Sciatic nerve (tissue), 2 donors: Measurements from ENCODE around the gene TAP1. TPM values are rescaled to one million over a fixed set of nuclear protein-coding genes. Genes with fewer than 3 reads are reported as not detected.
A peak's percentile ranks its signal among the peaks of the same experiment; 100 is the strongest.
"Not testable (repeated sequence)": the region's sequence is repeated elsewhere in the genome, so short reads cannot be mapped to it uniquely, and the experiment has no call there.

Experiments
- ATAC-seq: fragments of 200-7000 bp; cut with Tn5 transposase; one replicate; pipeline ENCODE4 v1.9.1; 2020; ENCODE audit warnings: mild to moderate bottlenecking, moderate library complexity
- DNase-seq: peaks from one replicate; pipeline ENCODE4 v3.0.0-alpha.2; 2020; ENCODE audit warnings: low spot score
- intact Hi-C: fragments of 100-400 bp; cut with DNase I; formaldehyde crosslinking; loops from one replicate; pipeline ENCODE4 v1.14.2; 2022
- total RNA-seq: library from RNA; stranded (reverse); fragmentation: NEBNext Ultra II Directional; extraction: Animal tissue kit (Norgen Biotek cat#: 25700); gene quantifications from one replicate; pipeline ENCODE4 v1.2.1, GENCODE V29; 2021
- donor health status: DM: no; HTN: no; CAD: no.
- donor health status: DM: no; HTN: no; CAD: no.

Gene TAP1
- total RNA-seq, 1 donor from 2014 or later = 32.8 TPM

DNA sequence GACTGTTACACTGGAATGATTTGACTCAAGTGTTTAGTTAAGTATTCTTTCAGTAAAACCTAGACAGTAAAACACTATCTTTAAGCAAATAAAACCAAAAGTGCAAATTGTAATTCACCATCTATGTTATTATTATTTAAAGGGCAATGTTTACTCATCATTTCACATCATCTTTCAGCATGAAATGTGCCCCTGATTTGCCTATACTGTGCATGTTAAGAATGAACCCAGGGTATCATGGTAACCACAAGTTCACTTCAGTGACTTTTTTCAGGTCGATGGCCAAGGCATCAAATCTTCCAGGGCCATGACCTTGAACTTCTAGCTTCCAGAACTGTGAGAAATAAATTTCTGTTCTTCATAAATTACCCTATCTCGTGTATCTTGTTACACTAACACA, 34.6 kb downstream of the TAP1 start:
- ATAC-seq (no peak), DNase-seq (no peak)
- intact Hi-C loops = no loop called here

- no peak for ATAC-seq
- intact Hi-C loops = no loop called here
- no peak for DNase-seq
Observed at GRCh38 chr6:32816746-32817204, 36.7 kb downstream of the TAP1 start, which contains the start of gene HLA-DOB. HLA-DOB (minus strand) TSS chr6:32817002; CDS start chr6:32816951, 51 bp downstream.

- ATAC-seq (no peak), DNase-seq (no peak)
- intact Hi-C loops = no loop called here
Observed at GRCh38 chr6:32815996-32816395, 37.5 kb downstream of the TAP1 start.

- intact Hi-C loops = no loop called here
- DNase-seq (no peak), ATAC-seq (peak; percentile 87)
Observed at GRCh38 chr6:32815115-32815514, 38.4 kb downstream of the TAP1 start.

DNA sequence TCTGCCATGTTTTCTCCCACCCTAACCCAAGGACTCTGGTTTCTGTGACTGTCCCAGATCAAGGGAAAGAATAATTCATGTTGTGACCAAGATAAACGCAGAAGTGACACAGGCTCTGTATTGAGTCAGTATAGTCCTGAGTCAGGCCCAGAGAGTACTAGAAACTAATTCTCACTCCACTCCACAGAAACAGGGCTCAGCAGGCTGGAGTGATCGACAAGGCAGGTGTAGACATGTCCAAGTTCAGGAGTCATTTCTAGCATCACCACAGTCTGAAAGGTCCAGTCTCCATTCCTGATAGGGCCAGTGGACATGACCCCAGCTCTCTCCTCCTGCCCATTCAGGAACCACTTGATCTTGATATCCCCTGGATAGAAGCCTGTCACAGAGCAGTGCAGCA, 39.4 kb downstream of the TAP1 start:
- DNase-seq (no peak), ATAC-seq (no peak)
- intact Hi-C loops = no loop called here

GRCh38 chr6:32809171-32809570, 44.3 kb downstream of the TAP1 start:
- no peak for ATAC-seq
- intact Hi-C loops = no loop called here

DNA sequence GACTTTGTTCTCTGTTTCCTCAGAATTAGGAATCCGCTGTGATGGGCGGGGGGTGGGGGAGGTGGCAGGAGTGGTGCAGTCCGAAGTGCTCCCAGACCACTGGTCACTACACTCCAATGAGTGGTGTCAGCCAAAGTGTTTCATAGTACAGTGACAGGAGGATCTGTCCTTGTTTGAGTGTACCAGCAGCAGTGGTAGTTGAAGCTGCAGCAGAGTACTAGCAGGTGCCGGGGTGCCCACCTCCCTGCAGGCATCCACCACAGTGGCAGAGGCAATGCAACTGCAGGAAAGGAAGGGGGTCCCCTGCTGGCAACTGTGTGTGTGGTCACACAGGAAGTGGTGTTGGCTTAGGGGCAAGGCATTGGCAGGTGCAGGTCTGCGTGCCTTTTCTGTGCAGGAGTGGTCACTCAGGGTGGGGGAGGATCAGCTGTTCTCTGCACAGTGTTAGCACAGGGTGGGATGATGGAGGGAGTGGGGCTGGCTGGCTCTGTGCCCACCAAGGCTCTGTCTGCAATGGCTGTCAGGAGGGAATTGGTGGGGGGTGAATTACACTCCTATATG, 46.4 kb downstream of the TAP1 start:
- no peak for ATAC-seq
- no peak for DNase-seq
- intact Hi-C loops = no loop called here

More at GRCh38 chr6:32809171-32809570, 44.3 kb downstream of the TAP1 start:
- no peak for DNase-seq

GRCh38 chr6:32805404-32805803, 48.1 kb downstream of the TAP1 start:
- ATAC-seq, DNase-seq, intact Hi-C loops: not testable (repeated sequence)

DNA sequence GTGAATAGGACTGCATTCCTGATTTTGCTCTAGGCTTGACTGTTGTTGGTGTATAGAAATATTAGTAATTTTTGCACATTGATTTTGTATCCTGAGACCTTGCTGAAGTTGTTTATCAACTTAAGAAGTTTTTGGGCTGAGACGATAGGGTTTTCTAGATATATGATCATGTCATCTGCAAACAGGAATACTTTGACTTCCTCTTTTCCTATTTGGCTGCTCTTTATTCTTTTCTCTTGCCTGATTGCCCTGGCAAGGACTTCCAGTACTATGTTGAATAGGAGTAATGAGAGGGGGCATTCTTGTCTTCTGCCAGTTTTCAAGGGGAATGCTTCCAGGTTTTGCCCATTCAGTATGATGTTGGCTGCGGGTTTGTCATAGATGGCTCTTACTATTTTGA, 50.1 kb downstream of the TAP1 start:
- DNase-seq = no peak
- ATAC-seq = no peak
- intact Hi-C loops = no loop called here

GRCh38 chr6:32799740-32800139, 53.8 kb downstream of the TAP1 start:
- ATAC-seq (no peak), DNase-seq (no peak)
- intact Hi-C loops = loop anchor here (10.0 kb wide), 1 partner anchor 385 kb away; no protein-coding TSS in a partner anchor

DNA sequence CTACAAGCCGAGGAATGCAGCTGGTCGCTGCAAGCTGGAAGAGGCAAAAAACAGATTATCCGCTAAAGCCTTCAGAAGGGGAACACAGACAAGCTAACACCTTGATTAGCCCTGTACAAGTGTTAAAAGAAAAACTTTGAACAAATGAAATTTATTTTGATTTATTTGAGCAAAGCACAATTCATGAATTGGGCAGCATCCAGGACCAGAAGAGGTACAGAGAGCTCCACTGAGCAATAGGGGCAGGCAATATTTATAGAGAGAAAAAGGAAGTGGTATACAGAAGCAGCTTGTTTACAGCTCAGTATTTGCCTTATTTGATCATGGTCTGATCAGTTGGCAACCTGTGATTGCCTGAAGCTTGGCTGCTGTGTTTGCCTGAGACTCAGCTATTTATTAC, 54.3 kb downstream of the TAP1 start:
- intact Hi-C loops = loop anchor here (10.0 kb wide), 1 partner anchor 384 kb away; no protein-coding TSS in a partner anchor
- DNase-seq = no peak
- no peak for ATAC-seq

GRCh38 chr6:32796848-32797776, 56.4 kb downstream of the TAP1 start:
- intact Hi-C loops = loop anchor here (10.0 kb wide), 1 partner anchor 382 kb away; no protein-coding TSS in a partner anchor
- DNase-seq = peak; percentile 93
- ATAC-seq = peak; percentile 90

Other genes starting within 250 kb of the TAP1 start
- 26.0 TPM for gene HLA-DQA1, start 216.3 kb downstream of the TAP1 start, total RNA-seq
- gene HLA-DQB1, start 187.0 kb downstream of the TAP1 start, total RNA-seq = 25.5 TPM
- gene HLA-DQA2, start 112.3 kb downstream of the TAP1 start, total RNA-seq = 10.2 TPM
- 13.6 TPM for gene HLA-DQB2, start 90.2 kb downstream of the TAP1 start, total RNA-seq
- 1.8 TPM for gene HLA-DOB, start 36.7 kb downstream of the TAP1 start, total RNA-seq
- 26.3 TPM for gene TAP2, start 15.0 kb downstream of the TAP1 start, total RNA-seq
- gene PSMB8, start 9.7 kb downstream of the TAP1 start, total RNA-seq = 39.3 TPM
- 41.1 TPM for gene PSMB9, start 488 bp upstream of the TAP1 start, total RNA-seq
- gene HLA-DMB, start 87.3 kb upstream of the TAP1 start, total RNA-seq = 46.9 TPM
- gene HLA-DMA, start 99.4 kb upstream of the TAP1 start, total RNA-seq = 70.1 TPM
- gene BRD2, start 114.9 kb upstream of the TAP1 start, total RNA-seq = 188 TPM
- gene HLA-DOA, start 155.9 kb upstream of the TAP1 start, total RNA-seq = 9.7 TPM
- 141 TPM for gene HLA-DPA1, start 219.9 kb upstream of the TAP1 start, total RNA-seq
- gene HLA-DPB1, start 222.3 kb upstream of the TAP1 start, total RNA-seq = 138 TPM